GM21825 (cell line): ENCODE data around the gene IGF2BP3.

Experiments used
- ATAC-seq: cut with Tn5 transposase; IDR thresholded peaks from one replicate; pipeline ENCODE4 v1.9.1; 2021; ENCODE audit warnings: mild to moderate bottlenecking, moderate library complexity; ENCODE audit not compliant: unreplicated experiment

The IGF2BP3 gene

GRCh38 chr7:23272275-23272674 is 198.0 kb downstream of the IGF2BP3 start:
- ATAC-seq: no peak

GRCh38 chr7:23268746-23269145 is 201.5 kb downstream of the IGF2BP3 start:
- no peak for ATAC-seq

- ATAC-seq: no peak
These were observed 202.1 kb downstream of the IGF2BP3 start for GRCh38 chr7:23268167-23268566.

DNA sequence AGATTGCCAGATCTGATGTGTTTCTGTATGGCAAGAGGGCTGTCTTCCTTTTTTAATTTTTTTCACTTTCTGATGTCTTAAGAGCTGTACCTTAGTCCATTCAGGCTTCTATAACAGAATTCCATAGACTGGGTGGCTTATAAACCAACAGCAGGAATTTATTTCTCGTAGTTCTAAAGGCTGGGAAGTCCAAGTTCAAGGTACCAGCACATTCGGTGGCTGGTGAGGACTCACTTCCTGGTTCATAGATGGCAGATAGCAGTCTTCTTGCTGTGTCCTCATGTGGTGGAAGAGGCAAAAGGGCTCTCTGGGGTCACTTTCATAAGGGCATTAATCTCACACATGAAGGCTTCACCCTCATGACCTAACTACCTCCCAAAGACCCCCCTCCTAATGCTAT is 202.9 kb downstream of the IGF2BP3 start:
- no peak for ATAC-seq

DNA sequence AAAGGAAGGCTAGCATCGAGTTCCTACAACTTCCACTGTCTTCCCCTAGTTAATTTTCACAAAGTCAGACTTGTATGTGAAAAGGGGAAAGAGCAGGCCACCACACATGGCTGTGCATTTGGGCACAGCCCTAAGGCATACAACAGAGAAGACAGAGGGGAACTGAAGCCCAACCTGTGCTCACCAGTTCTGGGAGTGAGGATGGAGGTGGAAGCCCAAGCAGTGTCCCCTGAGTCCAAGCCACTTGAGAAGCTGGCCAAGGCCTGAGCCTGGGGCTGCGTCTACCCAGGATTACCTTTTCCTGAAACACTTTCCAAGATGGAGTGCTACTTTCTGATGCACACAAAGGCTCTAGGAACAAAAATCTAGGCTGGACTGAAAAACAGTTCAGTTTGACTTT is 203.4 kb downstream of the IGF2BP3 start:
- ATAC-seq: no peak

DNA sequence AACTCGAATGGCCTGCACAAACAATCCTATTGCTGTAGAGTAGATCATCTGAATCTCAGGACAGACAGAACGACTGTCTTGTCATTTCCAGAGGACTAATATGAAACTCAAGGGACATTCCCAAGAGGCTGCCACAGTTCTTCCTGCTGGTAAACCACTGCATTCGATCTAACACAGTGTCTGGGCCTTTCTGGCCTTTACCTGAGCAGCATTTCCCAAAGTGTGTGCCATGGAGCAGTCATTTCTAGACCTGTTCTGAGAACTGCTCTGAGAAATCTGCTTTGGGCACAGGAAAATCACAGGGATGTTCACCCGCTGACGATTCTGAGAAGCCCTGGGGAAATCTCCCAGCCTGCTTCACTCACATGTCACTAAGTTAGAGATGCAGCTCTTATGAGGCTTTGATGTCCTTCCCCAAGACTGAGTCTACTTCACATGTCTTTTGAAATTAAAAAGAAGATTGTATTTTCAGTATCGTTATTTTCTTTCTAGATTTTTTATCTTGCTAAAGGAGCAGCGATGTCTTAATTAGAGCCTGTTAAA is 205.3 kb downstream of the IGF2BP3 start:
- no peak for ATAC-seq

GRCh38 chr7:23261843-23262452 is 208.3 kb downstream of the IGF2BP3 start:
- ATAC-seq: peak; percentile 81

DNA sequence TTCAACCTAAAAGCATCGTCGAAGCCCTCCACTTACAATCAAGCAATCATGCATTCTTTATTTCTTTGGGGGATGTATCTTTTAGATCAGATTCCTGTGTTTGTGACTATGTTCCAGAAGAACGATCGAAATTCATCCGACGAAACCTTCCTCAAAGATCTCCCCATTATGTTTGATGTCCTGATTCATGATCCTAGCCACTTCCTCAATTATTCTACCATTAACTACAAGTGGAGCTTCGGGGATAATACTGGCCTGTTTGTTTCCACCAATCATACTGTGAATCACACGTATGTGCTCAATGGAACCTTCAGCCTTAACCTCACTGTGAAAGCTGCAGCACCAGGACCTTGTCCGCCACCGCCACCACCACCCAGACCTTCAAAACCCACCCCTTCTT is 209.9 kb downstream of the IGF2BP3 start:
- ATAC-seq: no peak
